ENCODE data around the gene ID3.

Gene ID3

DNA sequence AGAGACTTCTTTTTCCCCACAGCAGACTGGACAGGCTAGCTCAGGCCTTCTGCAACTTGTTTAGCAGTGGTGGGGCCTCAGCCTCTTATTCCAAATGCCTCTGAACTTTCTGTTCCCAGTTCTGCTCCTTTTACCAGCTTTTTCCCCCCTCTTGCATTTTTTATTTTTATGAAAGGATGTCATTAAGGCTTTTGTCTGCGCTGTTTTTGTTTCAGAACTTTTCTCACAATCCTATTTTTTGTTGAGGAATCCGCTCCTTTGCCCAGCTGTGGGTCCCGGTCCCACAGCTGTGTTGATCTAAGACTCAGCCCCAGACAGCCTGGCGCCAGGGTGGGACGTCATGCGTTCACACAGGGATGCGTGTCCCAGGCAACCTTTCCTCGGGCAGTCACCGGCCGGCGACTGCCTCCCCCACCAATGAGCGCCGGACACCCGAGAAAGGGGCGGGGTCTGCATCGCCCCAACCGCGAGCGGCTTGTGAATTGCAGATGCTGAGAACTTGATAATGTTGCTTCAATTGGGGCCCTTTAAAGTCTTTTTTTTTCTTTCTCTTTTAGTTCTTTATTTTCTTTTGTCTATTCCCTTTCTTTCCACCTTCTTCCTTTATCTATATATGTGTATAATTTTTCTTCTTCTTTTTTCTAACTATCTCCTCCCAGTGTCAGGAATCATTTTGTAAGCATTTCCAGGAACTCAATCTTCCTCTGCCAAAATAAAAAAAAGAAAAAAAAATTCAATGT, 3.0 kb upstream of the ID3 start (continued):
- TF ChIP-seq ZNF777 (tag by site-specific recombination; IDR thresholded peaks at IDR 0.05; ENCODE audit: borderline replicate concordance) = no peak
- no peak for TF ChIP-seq ZNF785 (tag by site-specific recombination; IDR thresholded peaks at IDR 0.05)
- no peak for TF ChIP-seq ZNF169 (tag by site-specific recombination; IDR thresholded peaks at IDR 0.05)
- 0 out of 2 replicates have a peak, but pooled peaks have one; percentile 18 for TF ChIP-seq ZBTB20 (tag by site-specific recombination; IDR thresholded peaks at IDR 0.05)
- TF ChIP-seq ZNF677 (tag by site-specific recombination; IDR thresholded peaks at IDR 0.05) = no peak
- TF ChIP-seq, protein P1, sequence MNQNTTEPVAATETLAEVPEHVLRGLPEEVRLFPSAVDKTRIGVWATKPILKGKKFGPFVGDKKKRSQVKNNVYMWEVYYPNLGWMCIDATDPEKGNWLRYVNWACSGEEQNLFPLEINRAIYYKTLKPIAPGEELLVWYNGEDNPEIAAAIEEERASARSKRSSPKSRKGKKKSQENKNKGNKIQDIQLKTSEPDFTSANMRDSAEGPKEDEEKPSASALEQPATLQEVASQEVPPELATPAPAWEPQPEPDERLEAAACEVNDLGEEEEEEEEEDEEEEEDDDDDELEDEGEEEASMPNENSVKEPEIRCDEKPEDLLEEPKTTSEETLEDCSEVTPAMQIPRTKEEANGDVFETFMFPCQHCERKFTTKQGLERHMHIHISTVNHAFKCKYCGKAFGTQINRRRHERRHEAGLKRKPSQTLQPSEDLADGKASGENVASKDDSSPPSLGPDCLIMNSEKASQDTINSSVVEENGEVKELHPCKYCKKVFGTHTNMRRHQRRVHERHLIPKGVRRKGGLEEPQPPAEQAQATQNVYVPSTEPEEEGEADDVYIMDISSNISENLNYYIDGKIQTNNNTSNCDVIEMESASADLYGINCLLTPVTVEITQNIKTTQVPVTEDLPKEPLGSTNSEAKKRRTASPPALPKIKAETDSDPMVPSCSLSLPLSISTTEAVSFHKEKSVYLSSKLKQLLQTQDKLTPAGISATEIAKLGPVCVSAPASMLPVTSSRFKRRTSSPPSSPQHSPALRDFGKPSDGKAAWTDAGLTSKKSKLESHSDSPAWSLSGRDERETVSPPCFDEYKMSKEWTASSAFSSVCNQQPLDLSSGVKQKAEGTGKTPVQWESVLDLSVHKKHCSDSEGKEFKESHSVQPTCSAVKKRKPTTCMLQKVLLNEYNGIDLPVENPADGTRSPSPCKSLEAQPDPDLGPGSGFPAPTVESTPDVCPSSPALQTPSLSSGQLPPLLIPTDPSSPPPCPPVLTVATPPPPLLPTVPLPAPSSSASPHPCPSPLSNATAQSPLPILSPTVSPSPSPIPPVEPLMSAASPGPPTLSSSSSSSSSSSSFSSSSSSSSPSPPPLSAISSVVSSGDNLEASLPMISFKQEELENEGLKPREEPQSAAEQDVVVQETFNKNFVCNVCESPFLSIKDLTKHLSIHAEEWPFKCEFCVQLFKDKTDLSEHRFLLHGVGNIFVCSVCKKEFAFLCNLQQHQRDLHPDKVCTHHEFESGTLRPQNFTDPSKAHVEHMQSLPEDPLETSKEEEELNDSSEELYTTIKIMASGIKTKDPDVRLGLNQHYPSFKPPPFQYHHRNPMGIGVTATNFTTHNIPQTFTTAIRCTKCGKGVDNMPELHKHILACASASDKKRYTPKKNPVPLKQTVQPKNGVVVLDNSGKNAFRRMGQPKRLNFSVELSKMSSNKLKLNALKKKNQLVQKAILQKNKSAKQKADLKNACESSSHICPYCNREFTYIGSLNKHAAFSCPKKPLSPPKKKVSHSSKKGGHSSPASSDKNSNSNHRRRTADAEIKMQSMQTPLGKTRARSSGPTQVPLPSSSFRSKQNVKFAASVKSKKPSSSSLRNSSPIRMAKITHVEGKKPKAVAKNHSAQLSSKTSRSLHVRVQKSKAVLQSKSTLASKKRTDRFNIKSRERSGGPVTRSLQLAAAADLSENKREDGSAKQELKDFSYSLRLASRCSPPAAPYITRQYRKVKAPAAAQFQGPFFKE (tag by site-specific recombination; IDR thresholded peaks at IDR 0.05; ENCODE audit: borderline replicate concordance) = no peak
- TF ChIP-seq SCRT2 (tag by site-specific recombination; IDR thresholded peaks at IDR 0.05) = no peak
- TF ChIP-seq, protein P2, sequence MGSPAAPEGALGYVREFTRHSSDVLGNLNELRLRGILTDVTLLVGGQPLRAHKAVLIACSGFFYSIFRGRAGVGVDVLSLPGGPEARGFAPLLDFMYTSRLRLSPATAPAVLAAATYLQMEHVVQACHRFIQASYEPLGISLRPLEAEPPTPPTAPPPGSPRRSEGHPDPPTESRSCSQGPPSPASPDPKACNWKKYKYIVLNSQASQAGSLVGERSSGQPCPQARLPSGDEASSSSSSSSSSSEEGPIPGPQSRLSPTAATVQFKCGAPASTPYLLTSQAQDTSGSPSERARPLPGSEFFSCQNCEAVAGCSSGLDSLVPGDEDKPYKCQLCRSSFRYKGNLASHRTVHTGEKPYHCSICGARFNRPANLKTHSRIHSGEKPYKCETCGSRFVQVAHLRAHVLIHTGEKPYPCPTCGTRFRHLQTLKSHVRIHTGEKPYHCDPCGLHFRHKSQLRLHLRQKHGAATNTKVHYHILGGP (tag by site-specific recombination; IDR thresholded peaks at IDR 0.05) = no peak
- no peak for TF ChIP-seq ZNF211 (tag by site-specific recombination; IDR thresholded peaks at IDR 0.05; ENCODE audit: low read depth)
- no peak for TF ChIP-seq ZNF354C (tag by site-specific recombination; IDR thresholded peaks at IDR 0.05; ENCODE audit: borderline replicate concordance, low read depth)
- TF ChIP-seq ZNF426 (tag by site-specific recombination; IDR thresholded peaks at IDR 0.05) = no peak
- no peak for TF ChIP-seq ZNF2 (tag by site-specific recombination; IDR thresholded peaks at IDR 0.05)
- TF ChIP-seq ZBTB26 (tag by site-specific recombination; optimal IDR thresholded peaks at IDR 0.05) = peak; percentile 25
- peak; percentile 24; the same call in 1 of the 2 replicates for TF ChIP-seq PRDM1 (tag by site-specific recombination; IDR thresholded peaks at IDR 0.05)
- TF ChIP-seq REST (tag by site-specific recombination; IDR thresholded peaks at IDR 0.05) = no peak
- no peak for TF ChIP-seq ZNF843 (tag by site-specific recombination; IDR thresholded peaks at IDR 0.05)
- 0 out of 2 replicates have a peak, but pooled peaks have one; percentile 19 for TF ChIP-seq SP3 (tag by site-specific recombination; IDR thresholded peaks at IDR 0.05)
- no peak for TF ChIP-seq ZNF548 (tag by site-specific recombination; IDR thresholded peaks at IDR 0.05)
- no peak for TF ChIP-seq ZNF530 (tag by site-specific recombination; IDR thresholded peaks at IDR 0.05; ENCODE audit: low read depth)
- no peak for TF ChIP-seq ZNF645 (tag by site-specific recombination; IDR thresholded peaks at IDR 0.05)
- TF ChIP-seq ZNF529 (tag by site-specific recombination; IDR thresholded peaks at IDR 0.05; ENCODE audit: insufficient replicate concordance) = no peak
- TF ChIP-seq ZNF660 (tag by site-specific recombination; IDR thresholded peaks at IDR 0.05) = no peak
- TF ChIP-seq, protein P3, sequence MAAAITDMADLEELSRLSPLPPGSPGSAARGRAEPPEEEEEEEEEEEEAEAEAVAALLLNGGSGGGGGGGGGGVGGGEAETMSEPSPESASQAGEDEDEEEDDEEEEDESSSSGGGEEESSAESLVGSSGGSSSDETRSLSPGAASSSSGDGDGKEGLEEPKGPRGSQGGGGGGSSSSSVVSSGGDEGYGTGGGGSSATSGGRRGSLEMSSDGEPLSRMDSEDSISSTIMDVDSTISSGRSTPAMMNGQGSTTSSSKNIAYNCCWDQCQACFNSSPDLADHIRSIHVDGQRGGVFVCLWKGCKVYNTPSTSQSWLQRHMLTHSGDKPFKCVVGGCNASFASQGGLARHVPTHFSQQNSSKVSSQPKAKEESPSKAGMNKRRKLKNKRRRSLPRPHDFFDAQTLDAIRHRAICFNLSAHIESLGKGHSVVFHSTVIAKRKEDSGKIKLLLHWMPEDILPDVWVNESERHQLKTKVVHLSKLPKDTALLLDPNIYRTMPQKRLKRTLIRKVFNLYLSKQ (tag by site-specific recombination; IDR thresholded peaks at IDR 0.05; ENCODE audit: borderline replicate concordance) = no peak

Data from HEK293 (cell line).